ENCODE measurements around the gene RASAL2.

The RASAL2 gene

GRCh38 chr1:178271471-178271870 lies 177.6 kb downstream of the RASAL2 start:
- no peak for DNase-seq (ENCODE audit: extremely low spot score)
- ChIA-PET POLR2A (no interaction called here), CTCF (no interaction called here)
- TF ChIP-seq CTBP1 (IDR thresholded peaks at IDR 0.05; ENCODE audit: borderline replicate concordance), result no peak
- no peak for TF ChIP-seq L3MBTL2 (conservative IDR thresholded peaks at IDR 0.05)
- no peak for TF ChIP-seq HDGF (IDR thresholded peaks at IDR 0.05; ENCODE audit: borderline replicate concordance)
- no peak for TF ChIP-seq ELF4 (IDR thresholded peaks at IDR 0.05)
- TF ChIP-seq FOXM1 (IDR thresholded peaks at IDR 0.05; ENCODE audit: borderline replicate concordance), result no peak
- TF ChIP-seq SP1 (IDR thresholded peaks at IDR 0.05), result no peak
- TF ChIP-seq SUZ12 (IDR thresholded peaks at IDR 0.05), result no peak
- TF ChIP-seq LEF1 (IDR thresholded peaks at IDR 0.05; ENCODE audit: borderline replicate concordance), result no peak

GRCh38 chr1:178273707-178274410 lies 180.0 kb downstream of the RASAL2 start:
- no peak for DNase-seq (ENCODE audit: extremely low spot score)
- CTCF ChIA-PET, result no interaction called here
- POLR2A ChIA-PET, result no interaction called here
- no peak for TF ChIP-seq PKNOX1 (IDR thresholded peaks at IDR 0.05)
- no peak for TF ChIP-seq SP1 (IDR thresholded peaks at IDR 0.05)
- no peak for TF ChIP-seq FOXK2 (IDR thresholded peaks at IDR 0.05)
- TF ChIP-seq ZNF384 (IDR thresholded peaks at IDR 0.05), result no peak
- no peak for TF ChIP-seq HDGF (IDR thresholded peaks at IDR 0.05; ENCODE audit: borderline replicate concordance)
- TF ChIP-seq ELF4 (IDR thresholded peaks at IDR 0.05), result no peak
- TF ChIP-seq NFRKB (IDR thresholded peaks at IDR 0.05), result no peak

GRCh38 chr1:178275049-178275448 lies 181.1 kb downstream of the RASAL2 start:
- no peak for DNase-seq (ENCODE audit: extremely low spot score)
- TF ChIP-seq FOXK2 (IDR thresholded peaks at IDR 0.05), result no peak
- TF ChIP-seq PKNOX1 (IDR thresholded peaks at IDR 0.05), result no peak
- no peak for TF ChIP-seq FOXA1 (IDR thresholded peaks at IDR 0.05)
- no peak for TF ChIP-seq CTBP1 (IDR thresholded peaks at IDR 0.05; ENCODE audit: borderline replicate concordance)
- no peak for TF ChIP-seq LEF1 (IDR thresholded peaks at IDR 0.05; ENCODE audit: borderline replicate concordance)
- TF ChIP-seq SP1 (IDR thresholded peaks at IDR 0.05), result no peak
- TF ChIP-seq L3MBTL2 (conservative IDR thresholded peaks at IDR 0.05), result no peak
- TF ChIP-seq SUZ12 (IDR thresholded peaks at IDR 0.05), result no peak
- TF ChIP-seq BHLHE40 (IDR thresholded peaks at IDR 0.05; ENCODE audit: borderline replicate concordance), result no peak
- no peak for TF ChIP-seq ELF4 (IDR thresholded peaks at IDR 0.05)
- TF ChIP-seq TARDBP (IDR thresholded peaks at IDR 0.05), result no peak
- no peak for TF ChIP-seq FOXM1 (IDR thresholded peaks at IDR 0.05; ENCODE audit: borderline replicate concordance)
- no peak for TF ChIP-seq HDGF (IDR thresholded peaks at IDR 0.05; ENCODE audit: borderline replicate concordance)
- TF ChIP-seq ZNF384 (IDR thresholded peaks at IDR 0.05), result no peak
- CTCF ChIA-PET, result no interaction called here
- POLR2A ChIA-PET, result no interaction called here

GRCh38 chr1:178275553-178275952 lies 181.6 kb downstream of the RASAL2 start:
- POLR2A ChIA-PET, result no interaction called here
- TF ChIP-seq CTBP1 (IDR thresholded peaks at IDR 0.05; ENCODE audit: borderline replicate concordance) (no peak), NFRKB (IDR thresholded peaks at IDR 0.05) (no peak), ELF4 (IDR thresholded peaks at IDR 0.05) (no peak), TARDBP (IDR thresholded peaks at IDR 0.05) (no peak), SP1 (IDR thresholded peaks at IDR 0.05) (no peak), SUZ12 (IDR thresholded peaks at IDR 0.05) (no peak), BHLHE40 (IDR thresholded peaks at IDR 0.05; ENCODE audit: borderline replicate concordance) (no peak), ARNT (IDR thresholded peaks at IDR 0.05) (no peak), FOXM1 (IDR thresholded peaks at IDR 0.05; ENCODE audit: borderline replicate concordance) (no peak), PKNOX1 (IDR thresholded peaks at IDR 0.05) (no peak), HDGF (IDR thresholded peaks at IDR 0.05; ENCODE audit: borderline replicate concordance) (no peak), FOXK2 (IDR thresholded peaks at IDR 0.05) (no peak), FOXA1 (IDR thresholded peaks at IDR 0.05) (no peak), LEF1 (IDR thresholded peaks at IDR 0.05; ENCODE audit: borderline replicate concordance) (no peak)
- CTCF ChIA-PET, result no interaction called here
- no peak for DNase-seq (ENCODE audit: extremely low spot score)

- no peak for TF ChIP-seq FOXK2 (IDR thresholded peaks at IDR 0.05)
- TF ChIP-seq FOXM1 (IDR thresholded peaks at IDR 0.05; ENCODE audit: borderline replicate concordance), result no peak
- TF ChIP-seq FOXA1 (IDR thresholded peaks at IDR 0.05), result no peak
- no peak for TF ChIP-seq SP1 (IDR thresholded peaks at IDR 0.05)
- TF ChIP-seq L3MBTL2 (conservative IDR thresholded peaks at IDR 0.05), result no peak
- no peak for TF ChIP-seq TARDBP (IDR thresholded peaks at IDR 0.05)
- TF ChIP-seq SUZ12 (IDR thresholded peaks at IDR 0.05), result no peak
- no peak for TF ChIP-seq HDGF (IDR thresholded peaks at IDR 0.05; ENCODE audit: borderline replicate concordance)
- TF ChIP-seq CTBP1 (IDR thresholded peaks at IDR 0.05; ENCODE audit: borderline replicate concordance), result no peak
- no peak for TF ChIP-seq NFRKB (IDR thresholded peaks at IDR 0.05)
- no peak for TF ChIP-seq BHLHE40 (IDR thresholded peaks at IDR 0.05; ENCODE audit: borderline replicate concordance)
- no peak for TF ChIP-seq ARNT (IDR thresholded peaks at IDR 0.05)
- TF ChIP-seq ELF4 (IDR thresholded peaks at IDR 0.05), result no peak
- TF ChIP-seq LEF1 (IDR thresholded peaks at IDR 0.05; ENCODE audit: borderline replicate concordance), result no peak
- TF ChIP-seq PKNOX1 (IDR thresholded peaks at IDR 0.05), result no peak
- no peak for TF ChIP-seq ZNF384 (IDR thresholded peaks at IDR 0.05)
- CTCF ChIA-PET, result interaction anchor here (0.6 kb wide), 1 partner anchor 227 kb away, joined by 3 read pairs; no protein-coding TSS in a partner anchor
- no peak for DNase-seq (ENCODE audit: extremely low spot score)
- POLR2A ChIA-PET, result no interaction called here
Observed at GRCh38 chr1:178277793-178278530, 184.1 kb downstream of the RASAL2 start.

Data from HEK293T (cell line).